GM21619 (cell line): ENCODE data around the gene C1QL2.

Source experiments
- ATAC-seq: cut with Tn5 transposase; IDR thresholded peaks from one replicate; pipeline ENCODE4 v1.9.1; 2021; ENCODE audit not compliant: unreplicated experiment

C1QL2 gene

DNA sequence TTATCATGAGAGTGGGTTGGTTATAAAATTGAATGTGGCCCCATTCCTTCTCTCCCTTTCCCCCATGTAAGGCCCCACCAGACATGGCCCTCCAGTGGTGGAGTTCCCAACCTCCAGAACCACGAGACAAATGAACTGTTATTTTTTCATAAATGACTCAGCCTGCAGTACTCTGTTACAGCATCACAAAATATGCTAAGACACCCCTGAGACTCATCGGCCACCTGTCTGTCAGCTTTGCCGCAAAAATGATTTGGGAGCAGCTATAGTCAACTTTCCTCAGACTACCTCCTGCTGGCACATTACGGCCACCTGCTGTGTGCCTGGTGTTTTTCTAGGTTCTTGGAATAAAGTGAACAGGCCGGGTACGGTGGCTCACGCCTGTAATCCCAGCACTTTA is 21.4 kb upstream of the C1QL2 start:
- no peak for ATAC-seq

GRCh38 chr2:119179202-119179601 is 20.7 kb upstream of the C1QL2 start:
- no peak for ATAC-seq

DNA sequence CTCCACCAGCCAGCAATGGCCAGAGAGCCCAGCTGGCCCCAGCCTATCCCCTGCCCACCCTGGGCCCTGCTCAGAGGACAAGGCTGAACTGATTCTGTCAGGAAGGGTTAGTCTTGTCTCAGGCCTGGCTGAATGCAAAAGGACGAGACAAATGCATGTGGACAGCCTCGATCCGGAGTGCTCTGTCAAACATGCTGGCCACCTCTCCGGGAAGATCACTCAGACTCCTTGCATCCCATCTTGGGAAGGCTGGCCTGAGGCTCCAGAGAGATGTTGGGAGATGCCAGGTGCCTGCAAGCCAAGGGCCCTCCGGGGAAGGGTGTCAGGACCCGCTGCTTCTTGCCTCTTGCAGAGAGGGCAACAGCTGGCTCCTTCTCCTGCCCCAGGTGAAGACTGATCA is 20.2 kb upstream of the C1QL2 start:
- ATAC-seq = no peak

GRCh38 chr2:119177838-119178190 is 19.3 kb upstream of the C1QL2 start:
- ATAC-seq = no peak

DNA sequence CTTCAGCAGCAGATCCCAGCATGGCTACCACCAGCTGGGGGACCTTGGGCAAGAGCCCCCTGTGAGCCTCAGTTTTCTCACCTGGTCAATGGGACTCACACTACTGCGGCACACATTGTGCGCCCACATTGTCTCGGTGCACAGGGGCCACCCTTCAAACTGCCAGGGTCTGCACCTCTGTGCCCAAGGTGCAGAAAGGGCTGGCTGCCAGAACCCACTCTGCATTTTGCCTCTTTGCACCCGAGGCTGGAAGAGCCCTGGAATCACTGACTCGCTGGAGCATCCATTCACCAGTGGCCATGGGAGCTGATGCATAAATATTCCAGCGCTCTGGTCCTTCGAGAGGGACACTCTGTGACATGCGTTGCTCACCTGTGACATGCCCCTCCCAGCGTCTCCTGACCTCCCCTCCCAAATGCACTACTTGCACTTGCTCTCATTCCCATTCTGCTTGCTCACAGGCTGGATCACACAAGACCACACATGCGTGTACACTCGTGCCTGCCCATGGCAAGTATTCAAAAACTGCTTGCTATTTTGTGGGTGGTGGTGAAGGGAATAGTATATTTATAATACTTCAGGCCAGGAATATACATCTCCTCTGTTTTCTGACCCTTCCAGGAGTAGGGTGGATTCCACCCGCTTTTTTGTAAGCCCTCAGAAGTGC is 18.8 kb upstream of the C1QL2 start:
- ATAC-seq = no peak

DNA sequence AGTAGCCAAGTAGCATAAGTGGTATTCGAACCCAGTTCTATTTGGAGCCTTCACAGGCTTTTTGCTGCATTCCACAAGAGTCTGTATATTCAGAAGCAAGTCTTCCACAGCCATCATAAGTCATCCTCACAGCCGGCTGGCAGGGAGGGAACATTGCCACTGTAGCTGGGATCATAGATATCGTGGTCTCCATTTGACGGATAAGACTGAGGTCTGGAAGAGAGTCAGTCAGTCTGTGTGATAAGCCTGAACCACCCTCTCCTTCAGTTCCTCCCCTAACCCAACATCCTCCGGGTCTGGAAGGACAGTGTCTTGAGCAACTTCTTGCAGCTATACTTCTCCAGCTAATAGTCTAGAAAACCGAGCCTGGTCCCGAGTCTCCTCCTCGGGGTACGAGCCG is 17.0 kb upstream of the C1QL2 start:
- ATAC-seq = no peak

- ATAC-seq = no peak
These were observed 16.4 kb upstream of the C1QL2 start for GRCh38 chr2:119174993-119175347.

- no peak for ATAC-seq
These were observed 15.9 kb upstream of the C1QL2 start for GRCh38 chr2:119174216-119174992.

- ATAC-seq = no peak
These were observed 15.1 kb upstream of the C1QL2 start for GRCh38 chr2:119173556-119174060.

DNA sequence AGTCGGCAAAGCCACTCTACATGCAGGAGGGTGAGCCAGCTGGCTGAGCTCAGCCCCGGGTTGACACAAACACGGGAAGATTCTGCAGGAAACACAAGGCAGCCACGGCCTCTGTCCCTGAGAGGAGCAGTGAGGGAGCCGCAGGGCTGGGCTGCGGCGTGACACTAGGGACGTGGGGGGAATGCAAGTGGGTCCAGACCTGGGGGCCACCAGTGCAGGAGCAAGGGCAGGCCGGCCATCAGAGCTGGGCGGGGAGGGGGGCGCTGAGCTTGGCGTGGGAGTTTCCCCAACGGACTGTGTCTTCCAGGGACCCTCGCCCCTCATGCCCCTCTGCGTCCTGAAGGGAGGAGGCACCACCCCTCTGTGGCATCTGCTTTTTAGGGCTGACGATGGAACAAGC is 12.0 kb upstream of the C1QL2 start:
- ATAC-seq = no peak

GRCh38 chr2:119169717-119170116 is 11.2 kb upstream of the C1QL2 start:
- no peak for ATAC-seq

DNA sequence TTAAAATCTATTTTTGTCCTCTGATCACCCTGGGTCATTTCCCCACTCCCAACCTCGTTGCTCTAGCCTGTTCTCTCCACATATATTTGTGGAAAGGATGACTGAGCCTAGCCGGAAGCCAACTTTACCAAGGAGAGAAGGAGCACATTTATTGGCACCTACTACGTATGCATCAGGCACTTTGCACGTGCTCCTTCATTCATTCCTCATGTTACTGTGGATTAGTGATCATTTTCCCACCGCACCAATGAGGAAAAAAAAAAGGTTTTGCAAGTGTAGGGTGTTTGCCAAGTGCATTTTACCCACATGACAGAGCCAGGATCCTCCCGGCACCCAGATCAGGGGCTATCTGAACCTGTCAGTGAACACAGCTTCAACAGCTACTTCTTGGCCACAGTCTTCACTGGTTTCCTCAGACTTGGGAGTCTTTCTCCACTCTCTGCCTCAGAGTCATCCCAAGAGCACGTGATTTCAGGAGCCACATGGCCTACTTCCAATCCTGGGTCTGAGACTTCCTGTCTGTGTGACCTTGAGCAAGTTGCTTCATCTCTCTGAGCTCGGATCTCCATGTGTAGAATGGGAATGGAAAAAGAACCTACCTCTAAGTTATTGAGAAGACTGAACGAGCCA is 1.9 kb upstream of the C1QL2 start:
- no peak for ATAC-seq

DNA sequence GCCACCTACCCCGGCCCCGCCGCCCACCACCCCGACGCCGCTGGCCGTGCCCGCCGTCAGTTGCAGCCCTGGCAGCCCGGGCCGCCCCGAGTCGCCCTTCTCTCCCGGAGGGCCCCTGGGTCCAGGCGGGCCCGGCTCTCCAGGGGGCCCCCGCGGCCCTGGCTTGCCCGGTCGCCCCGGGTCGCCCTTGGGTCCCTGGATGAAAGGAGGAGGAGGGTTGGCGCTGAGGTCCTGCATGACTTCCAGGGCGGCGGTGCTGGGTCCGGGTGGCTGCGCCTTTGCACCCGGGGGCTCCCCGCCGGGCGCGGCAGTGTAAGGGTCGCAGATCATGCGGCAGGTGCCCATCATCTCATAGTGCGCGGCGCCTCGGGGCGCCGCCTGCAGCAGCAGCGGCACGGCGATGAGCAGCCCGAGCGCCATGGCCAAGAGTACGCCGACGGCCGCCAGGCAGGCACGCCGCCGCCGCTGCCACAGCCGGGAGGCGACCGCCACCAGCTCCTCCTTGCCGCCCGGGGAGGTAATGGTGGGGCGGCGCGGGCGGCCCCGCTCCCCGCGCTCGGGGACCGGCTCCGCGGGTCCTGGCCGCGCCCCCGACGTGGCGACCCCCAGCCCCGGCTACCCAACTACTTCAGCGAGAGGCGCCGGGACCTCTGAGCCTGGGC is 570 bp downstream of the C1QL2 start:
- ATAC-seq = no peak

- no peak for ATAC-seq
These were observed 1.4 kb downstream of the C1QL2 start for GRCh38 chr2:119156891-119157773.

GRCh38 chr2:119156105-119156890 is 2.3 kb downstream of the C1QL2 start:
- ATAC-seq = no peak

GRCh38 chr2:119155633-119156032 is 2.9 kb downstream of the C1QL2 start:
- ATAC-seq = no peak

DNA sequence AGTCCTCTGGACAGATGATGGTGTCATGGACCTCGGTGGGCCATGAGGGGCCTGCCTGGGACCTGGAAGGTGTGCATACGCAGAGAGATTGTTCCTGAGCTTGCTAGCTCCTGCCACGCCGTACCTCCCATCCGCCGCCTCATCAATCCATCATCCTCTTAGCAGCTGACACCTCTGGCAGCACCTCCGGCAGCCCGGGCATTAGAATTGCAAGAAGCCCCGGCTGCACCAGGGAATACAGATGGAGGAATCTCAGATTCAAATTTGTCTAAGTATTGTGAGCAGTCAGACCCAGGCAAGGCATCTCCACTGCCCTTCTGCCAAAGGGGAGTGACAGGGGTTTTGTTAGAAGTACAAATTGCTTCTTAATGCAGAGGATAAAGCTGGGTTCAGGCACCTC is 4.5 kb downstream of the C1QL2 start:
- no peak for ATAC-seq

DNA sequence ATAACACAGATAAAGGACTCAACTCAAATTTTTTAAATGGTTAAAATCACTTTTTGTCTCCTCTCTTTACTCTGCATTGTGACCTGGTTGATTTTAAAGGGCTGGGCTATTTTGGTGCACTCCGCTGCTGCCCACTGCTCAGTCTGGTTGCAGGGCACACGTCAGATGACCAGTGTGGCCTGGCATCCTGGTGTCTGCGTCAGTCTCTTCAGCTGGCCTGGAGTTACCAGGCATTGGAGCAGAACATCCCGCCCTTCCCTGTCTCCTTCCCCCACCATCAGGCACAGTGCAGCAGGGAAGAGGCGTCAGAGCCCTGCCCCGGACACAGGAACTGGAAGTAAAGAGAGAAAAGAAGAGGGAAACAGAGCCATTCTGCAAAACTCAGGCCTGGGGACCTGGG is 8.9 kb downstream of the C1QL2 start:
- no peak for ATAC-seq

DNA sequence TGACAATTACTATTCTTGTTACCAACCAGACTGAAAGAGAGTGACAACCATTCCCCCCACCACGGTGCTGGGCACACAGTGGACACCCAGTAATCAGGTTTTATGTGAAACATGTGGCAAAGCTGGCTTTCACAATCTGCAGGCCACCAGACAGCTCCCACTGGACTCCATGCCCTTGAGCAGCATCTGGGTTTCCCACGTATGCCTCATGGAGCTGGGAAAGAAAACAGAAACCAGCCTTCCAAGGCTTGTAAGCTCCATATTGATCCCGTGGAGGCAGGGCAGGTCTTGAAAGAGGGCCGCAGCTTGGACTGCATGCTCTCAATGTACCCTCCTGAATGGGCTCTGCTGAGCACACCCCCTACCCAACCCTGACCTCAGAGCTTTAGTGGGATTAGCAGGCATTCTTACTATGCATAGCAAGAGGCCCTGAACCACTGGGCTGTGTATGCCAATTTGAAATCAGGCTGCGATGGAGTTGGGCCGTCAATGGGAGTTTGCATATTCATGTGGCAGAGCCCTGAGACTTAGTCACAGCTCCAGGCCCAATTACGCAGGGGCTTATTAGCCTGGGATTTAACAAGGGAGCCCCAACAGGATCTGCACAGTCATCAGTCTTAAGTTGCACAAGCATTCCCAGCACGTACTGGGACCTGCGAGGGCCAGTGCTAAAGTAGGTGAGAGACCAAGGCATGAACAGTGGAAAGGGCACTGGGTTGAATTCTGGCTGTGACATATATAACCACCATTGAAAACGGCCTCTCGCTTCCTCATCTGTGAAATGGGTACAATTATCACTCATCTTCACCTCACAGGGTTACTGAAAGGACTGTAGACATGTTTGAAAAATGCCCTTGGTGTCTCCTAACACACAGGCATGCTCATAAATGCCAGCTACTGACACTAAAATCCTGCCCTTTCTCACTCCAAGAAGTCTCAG is 10.5 kb downstream of the C1QL2 start:
- ATAC-seq = no peak
